GM21786 (cell line): ENCODE data around the gene CADM2.

Experiments
- ATAC-seq: cut with Tn5 transposase; IDR thresholded peaks from one replicate; pipeline ENCODE4 v1.9.1; 2021; ENCODE audit not compliant: unreplicated experiment

CADM2 gene

GRCh38 chr3:85554153-85554552 lies 595.4 kb downstream of the CADM2 start:
- no peak for ATAC-seq

- no peak for ATAC-seq
Measured at GRCh38 chr3:85560088-85560785, 601.4 kb downstream of the CADM2 start.

GRCh38 chr3:85567071-85567676 lies 608.4 kb downstream of the CADM2 start:
- peak; percentile 65 for ATAC-seq

GRCh38 chr3:85570819-85571218 lies 612.0 kb downstream of the CADM2 start:
- no peak for ATAC-seq

GRCh38 chr3:85571835-85572234 lies 613.0 kb downstream of the CADM2 start:
- ATAC-seq, result no peak

GRCh38 chr3:85572426-85572825 lies 613.6 kb downstream of the CADM2 start:
- ATAC-seq, result no peak

GRCh38 chr3:85572978-85573377 lies 614.2 kb downstream of the CADM2 start:
- no peak for ATAC-seq

- no peak for ATAC-seq
Measured at GRCh38 chr3:85574006-85574705, 615.4 kb downstream of the CADM2 start.

GRCh38 chr3:85576091-85576690 lies 617.4 kb downstream of the CADM2 start:
- ATAC-seq, result peak; percentile 79

GRCh38 chr3:85576697-85577200 lies 618.0 kb downstream of the CADM2 start:
- ATAC-seq, result no peak

- ATAC-seq, result no peak
Measured at GRCh38 chr3:85584779-85585356, 626.1 kb downstream of the CADM2 start.

GRCh38 chr3:85586018-85586417 lies 627.2 kb downstream of the CADM2 start:
- no peak for ATAC-seq

- ATAC-seq, result no peak
Measured at GRCh38 chr3:85589145-85589544, 630.4 kb downstream of the CADM2 start.

- ATAC-seq, result no peak
Measured at GRCh38 chr3:85591451-85591850, 632.7 kb downstream of the CADM2 start.

- ATAC-seq, result no peak
Measured at GRCh38 chr3:85592256-85592655, 633.5 kb downstream of the CADM2 start.

- ATAC-seq, result no peak
Measured at GRCh38 chr3:85594676-85595075, 635.9 kb downstream of the CADM2 start.

- no peak for ATAC-seq
Measured at GRCh38 chr3:85603378-85603777, 644.6 kb downstream of the CADM2 start.

- ATAC-seq, result no peak
Measured at GRCh38 chr3:85604641-85605040, 645.9 kb downstream of the CADM2 start.

GRCh38 chr3:85605066-85605465 lies 646.3 kb downstream of the CADM2 start:
- no peak for ATAC-seq

GRCh38 chr3:85626662-85627061 lies 667.9 kb downstream of the CADM2 start:
- ATAC-seq, result no peak

GRCh38 chr3:85627932-85628331 lies 669.1 kb downstream of the CADM2 start:
- ATAC-seq, result no peak
